Metanephros (tissue), 1 donor: Measurements from ENCODE around the gene BAG2. TPM values are rescaled to one million over a fixed set of nuclear protein-coding genes. Genes with fewer than 3 reads are reported as not detected.

Experiments
- total RNA-seq: library from RNA; depleted of rRNA; stranded (reverse); fragments of >200 nt; gene quantifications from one replicate; pipeline ENCODE4 v1.2.3, GENCODE V29; 2014

BAG2 gene
- 4.0 TPM for total RNA-seq

GRCh38 chr6:57172136-57173055, at the start of gene BAG2:
TSS of gene BAG2 (plus strand) at chr6:57172326. CDS start at chr6:57172698, 372 bp downstream.

GRCh38 chr6:57221936-57222742, 50.0 kb downstream of the BAG2 start, which contains the start of gene RAB23:
TSS of gene RAB23 (minus strand) at chr6:57222307. CDS start at chr6:57210380, 11,927 bp downstream.

Other genes with a start within 250 kb of the BAG2 start
- gene BEND6, start 217.2 kb upstream of the BAG2 start, total RNA-seq: 2.5 TPM
- gene KIAA1586, start 125.6 kb upstream of the BAG2 start, total RNA-seq: 19.9 TPM
- 82.0 TPM for gene ZNF451, start 82.1 kb upstream of the BAG2 start, total RNA-seq
- 18.8 TPM for gene RAB23, start 50.0 kb downstream of the BAG2 start, total RNA-seq
- 19.6 TPM for gene PRIM2, start 145.3 kb downstream of the BAG2 start, total RNA-seq